GM18861 (cell line): ENCODE measurements around the gene ADAMTS19.

Source experiments
- ATAC-seq: cut with Tn5 transposase; IDR thresholded peaks from one replicate; pipeline ENCODE4 v1.9.1; 2021; ENCODE audit not compliant: unreplicated experiment

Gene ADAMTS19

DNA sequence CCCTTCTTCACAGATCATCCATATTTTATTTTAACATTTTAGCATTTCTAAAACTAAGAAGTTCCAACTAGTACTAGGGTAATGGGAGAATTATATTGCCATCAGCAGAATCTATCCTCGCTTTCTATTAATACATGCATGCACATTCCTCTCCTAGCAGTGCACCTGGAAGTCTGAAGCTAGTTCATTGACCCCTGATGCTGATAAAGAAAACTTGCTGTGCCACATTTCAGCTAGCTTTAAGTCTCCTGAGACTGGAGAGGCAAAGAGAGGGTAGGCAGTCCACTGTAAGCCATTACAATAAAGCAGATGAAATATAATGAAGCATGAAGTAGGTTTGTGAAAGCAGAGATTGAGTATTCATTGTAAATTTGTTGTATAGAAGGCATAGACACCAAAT, 303.6 kb downstream of the ADAMTS19 start:
- no peak for ATAC-seq

DNA sequence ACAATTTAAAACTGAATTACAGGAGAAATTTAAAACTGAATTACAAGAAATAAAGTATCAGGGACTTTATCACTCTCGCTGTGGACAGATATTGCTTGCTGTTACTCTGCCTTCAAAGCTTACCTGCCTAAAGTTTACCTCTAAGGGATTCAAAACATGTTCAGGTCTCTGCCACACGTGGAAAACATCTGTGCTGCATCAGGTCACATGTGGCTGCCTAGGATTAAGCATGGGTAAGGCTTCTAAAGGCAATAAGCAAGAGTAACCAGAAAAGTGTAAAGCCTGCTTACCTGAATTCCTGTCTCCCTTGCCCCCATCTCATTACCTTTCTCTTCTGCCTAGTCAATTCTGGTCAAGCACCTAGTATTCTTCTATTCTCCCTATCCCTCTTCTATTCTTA, 306.7 kb downstream of the ADAMTS19 start:
- ATAC-seq, result no peak

GRCh38 chr5:129767927-129768380, 307.9 kb downstream of the ADAMTS19 start:
- ATAC-seq, result peak; percentile 95

GRCh38 chr5:129768735-129769134, 308.6 kb downstream of the ADAMTS19 start:
- no peak for ATAC-seq

- ATAC-seq, result no peak
Measured at GRCh38 chr5:129770024-129770820, 310.1 kb downstream of the ADAMTS19 start.

- peak; percentile 57 for ATAC-seq
Measured at GRCh38 chr5:129771058-129771838, 311.1 kb downstream of the ADAMTS19 start.

GRCh38 chr5:129773376-129773775, 313.3 kb downstream of the ADAMTS19 start:
- ATAC-seq, result no peak

DNA sequence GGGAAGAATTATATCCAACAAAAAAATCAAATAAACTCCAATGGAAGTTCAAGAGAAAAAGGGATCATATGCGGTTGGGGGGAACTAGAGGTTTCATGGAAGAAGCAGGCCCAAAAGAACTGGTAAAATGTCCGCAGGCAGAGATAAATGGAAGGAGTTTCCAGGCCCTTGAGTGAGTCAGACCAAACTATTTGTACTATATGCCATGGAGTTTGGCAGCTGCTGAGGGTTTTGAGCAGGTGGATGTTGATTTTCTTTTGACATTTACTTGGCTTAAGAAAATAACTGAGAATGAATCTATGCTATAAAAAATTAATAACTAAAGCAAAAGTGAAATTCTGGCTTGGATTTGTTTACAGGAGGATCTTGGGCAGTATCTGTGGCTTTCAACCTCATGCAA, 321.5 kb downstream of the ADAMTS19 start:
- ATAC-seq, result no peak
